ENCODE data around the gene TEX2.

DNA sequence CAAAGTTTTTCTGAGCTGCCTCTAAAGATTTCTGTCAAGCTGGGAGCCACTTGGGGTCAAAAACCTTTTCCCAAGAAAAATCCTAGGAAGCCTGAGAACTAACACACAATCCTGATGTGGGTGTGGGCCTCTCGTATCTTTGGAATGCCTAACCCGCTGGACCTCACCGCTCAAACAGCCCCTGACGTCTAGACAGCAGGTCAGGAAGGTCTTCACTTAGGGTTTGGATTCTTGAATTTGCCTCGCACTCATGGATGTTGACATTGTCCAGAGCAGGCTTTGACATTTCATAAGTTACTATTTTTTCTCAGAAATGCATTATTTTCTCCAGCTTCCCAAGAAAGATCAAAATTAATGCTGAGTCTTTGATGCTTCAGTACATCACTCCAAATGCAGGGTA, 18.9 kb downstream of the TEX2 start:
- TF ChIP-seq, protein P1, sequence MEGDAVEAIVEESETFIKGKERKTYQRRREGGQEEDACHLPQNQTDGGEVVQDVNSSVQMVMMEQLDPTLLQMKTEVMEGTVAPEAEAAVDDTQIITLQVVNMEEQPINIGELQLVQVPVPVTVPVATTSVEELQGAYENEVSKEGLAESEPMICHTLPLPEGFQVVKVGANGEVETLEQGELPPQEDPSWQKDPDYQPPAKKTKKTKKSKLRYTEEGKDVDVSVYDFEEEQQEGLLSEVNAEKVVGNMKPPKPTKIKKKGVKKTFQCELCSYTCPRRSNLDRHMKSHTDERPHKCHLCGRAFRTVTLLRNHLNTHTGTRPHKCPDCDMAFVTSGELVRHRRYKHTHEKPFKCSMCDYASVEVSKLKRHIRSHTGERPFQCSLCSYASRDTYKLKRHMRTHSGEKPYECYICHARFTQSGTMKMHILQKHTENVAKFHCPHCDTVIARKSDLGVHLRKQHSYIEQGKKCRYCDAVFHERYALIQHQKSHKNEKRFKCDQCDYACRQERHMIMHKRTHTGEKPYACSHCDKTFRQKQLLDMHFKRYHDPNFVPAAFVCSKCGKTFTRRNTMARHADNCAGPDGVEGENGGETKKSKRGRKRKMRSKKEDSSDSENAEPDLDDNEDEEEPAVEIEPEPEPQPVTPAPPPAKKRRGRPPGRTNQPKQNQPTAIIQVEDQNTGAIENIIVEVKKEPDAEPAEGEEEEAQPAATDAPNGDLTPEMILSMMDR (IDR thresholded peaks at IDR 0.05; ENCODE audit: low read length), result no peak
- TF ChIP-seq EZH2 (IDR thresholded peaks at IDR 0.05; ENCODE audit: borderline replicate concordance, low read length), result no peak

Measured in OCI-LY1 (cell line).